DMS153 (cell line): ENCODE results near the gene TRIM9.

Source experiments
- DNase-seq: peaks from one replicate; lab custom pipeline; 2025; lab: John Stamatoyannopoulos, UW

The TRIM9 gene

GRCh38 chr14:51093371-51094281, 1.3 kb downstream of the TRIM9 start:
- peak; percentile 78 for DNase-seq

DNA sequence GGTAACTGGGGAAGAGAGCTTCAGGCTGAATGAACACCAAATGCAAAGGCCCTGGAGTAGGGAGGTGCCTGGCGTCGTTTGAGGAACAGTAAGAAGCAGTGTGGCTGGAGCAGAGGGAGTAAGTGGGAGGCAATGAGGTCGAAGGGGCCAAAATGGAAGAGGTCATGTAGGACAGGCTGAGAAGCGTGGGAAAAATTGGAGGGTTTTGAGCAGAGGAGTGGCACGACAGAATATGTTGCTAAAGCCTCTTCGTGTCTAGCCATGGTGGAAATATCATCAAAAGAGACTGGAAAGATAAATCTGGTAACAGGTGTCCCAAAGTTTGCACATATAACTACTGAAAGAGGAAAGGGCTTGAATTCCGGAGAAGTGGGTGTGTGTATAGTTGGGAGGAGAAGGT, 1.9 kb downstream of the TRIM9 start:
- DNase-seq: no peak

- no peak for DNase-seq
Measured at GRCh38 chr14:51089278-51089677, 5.6 kb downstream of the TRIM9 start.

DNA sequence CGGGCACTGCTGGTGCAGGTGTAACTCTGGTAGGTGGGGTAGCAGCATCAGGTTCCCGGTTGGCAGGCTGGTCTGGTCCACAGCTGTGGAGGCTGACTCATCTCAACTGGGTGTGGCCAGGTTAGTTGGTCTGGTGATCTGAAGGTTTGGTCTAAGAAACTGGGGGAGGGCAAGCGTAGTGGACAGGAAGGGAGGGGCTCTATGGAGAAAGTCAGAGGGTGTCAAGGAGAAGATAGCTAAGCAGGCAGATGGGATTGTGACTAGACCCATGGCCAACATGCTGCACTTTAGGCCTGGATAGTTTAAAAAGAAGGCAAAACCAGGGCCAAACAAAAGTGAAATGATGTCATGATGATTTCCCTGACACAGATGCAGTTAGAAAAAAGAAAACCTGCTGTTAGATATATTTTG, 7.9 kb downstream of the TRIM9 start:
- DNase-seq: peak; percentile 9

DNA sequence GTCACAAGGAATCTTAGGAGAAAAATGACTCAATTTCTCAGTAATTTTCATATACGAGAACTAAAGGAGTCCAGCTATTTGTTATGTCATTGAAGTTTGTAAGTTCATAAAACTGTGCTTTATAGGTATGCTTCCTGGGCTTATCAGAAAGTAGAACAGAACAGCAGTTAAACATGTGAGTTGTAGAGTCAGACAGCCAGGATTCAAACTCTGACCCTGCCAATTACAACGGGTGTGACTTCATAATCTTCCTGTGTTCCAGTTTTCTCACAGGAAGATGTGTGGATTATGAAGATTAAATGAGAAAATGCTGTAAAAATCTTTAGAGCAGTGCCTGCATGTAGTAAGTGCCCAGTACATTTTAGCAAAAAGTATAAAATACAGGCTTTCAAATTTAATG, 8.9 kb downstream of the TRIM9 start:
- DNase-seq: no peak

DNA sequence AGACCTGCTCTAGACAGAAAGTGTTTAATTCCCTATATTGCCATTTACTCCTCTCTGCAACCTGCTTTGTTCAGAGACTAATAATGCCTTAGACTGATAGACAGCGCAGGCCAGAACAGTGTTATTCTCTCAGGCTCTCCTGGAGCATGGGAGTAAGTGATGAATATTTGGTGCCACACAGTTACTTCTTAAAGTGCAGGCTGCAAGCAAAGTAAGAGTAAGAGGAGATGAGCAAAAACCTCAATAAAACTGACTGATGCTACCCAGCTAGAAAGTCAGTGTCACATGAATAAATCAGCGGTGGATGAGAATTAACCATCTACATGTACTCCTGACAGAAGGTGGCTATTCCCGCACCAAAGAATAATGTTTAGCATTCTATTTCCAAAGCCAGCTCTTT, 9.9 kb downstream of the TRIM9 start:
- DNase-seq: no peak

DNA sequence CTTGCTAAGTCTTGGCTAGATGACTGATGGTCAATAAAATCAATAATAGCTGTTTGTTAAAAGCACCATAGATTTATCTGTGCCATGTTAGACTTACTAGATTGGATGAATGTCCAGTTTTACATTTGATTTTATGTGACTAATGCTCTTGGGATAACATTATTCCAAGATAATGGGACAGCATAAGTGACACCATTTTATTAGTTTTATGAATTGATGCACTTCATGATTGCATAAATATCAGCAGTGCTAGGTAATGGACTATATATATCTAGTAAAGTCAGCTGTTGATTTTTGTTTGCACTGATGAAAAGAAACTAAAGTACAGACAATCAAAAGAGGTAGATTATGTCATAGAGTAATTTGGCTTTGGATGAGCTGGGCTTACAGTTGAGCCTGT, 10.4 kb downstream of the TRIM9 start:
- DNase-seq: no peak

DNA sequence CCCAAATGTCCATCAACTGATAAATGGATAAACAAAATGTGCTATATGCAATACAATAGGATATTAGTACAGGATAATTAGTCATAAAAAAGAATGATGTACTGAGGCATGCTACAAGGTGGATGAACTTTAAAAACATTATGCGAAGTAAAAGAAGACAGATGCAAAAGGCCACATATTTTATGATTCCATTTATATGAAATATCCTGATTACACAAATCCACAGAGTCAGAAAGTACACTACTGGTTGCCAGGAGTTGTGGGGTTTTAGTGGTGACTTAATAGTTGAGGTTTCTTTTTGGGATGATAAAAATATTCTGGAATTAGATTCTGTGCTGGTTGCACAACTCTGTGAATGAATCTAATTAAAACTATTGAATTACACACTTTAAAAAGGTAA, 12.6 kb downstream of the TRIM9 start:
- DNase-seq: no peak

DNA sequence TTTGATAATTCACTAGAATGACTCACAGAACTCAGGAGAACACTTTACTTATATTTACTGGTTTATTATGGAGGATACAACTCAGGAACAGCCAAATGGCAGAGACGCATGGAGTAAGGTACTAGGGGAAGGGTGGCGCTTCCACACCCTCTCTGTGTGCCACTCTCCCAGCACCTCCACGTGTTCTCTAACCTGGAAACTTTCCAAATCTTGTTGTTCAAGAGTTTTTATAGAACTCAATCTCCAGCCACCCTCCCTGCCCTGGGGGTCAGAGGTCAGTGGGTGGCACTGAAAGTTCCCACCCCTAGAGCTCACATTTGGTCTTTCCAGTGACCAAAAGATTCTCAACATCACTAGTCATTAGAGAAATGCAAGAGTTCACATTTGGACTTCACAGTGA, 13.2 kb downstream of the TRIM9 start:
- no peak for DNase-seq

DNA sequence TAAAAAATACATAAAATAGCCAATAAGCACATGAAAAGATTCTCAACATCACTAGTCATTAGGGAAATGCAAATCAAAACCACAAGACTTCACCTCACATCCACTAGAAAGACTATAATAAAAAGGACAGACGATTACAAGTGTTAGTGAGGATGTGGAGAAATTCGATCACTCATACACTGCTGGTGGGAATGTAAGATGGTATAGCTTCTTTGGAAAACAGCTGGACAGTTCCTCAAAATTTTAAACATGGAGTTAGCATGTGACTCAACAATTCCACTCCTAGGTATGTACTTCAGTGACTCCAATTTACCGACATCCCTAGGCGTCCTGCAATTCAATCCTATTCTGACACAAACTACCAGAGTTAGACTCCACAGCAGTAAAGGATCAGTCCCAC, 13.7 kb downstream of the TRIM9 start:
- no peak for DNase-seq

DNA sequence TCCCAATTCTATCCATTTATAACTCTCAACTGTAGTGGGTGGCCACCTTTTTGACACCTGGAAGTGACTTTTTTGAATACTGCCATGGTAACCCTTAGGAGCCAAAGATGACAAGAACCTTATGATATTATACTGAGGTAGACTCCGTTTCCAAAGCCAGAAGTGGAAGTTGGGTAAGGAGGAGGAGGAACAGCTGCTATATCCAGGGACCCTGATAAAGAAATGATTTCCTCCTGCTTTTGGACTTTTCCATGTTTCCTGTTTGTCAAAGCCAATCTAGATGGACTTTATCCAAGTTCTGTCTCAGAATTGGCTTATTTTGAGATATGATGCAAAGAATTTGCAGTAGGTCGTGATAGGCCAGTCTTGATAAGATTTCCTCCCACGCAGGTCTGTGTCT, 14.3 kb downstream of the TRIM9 start:
- no peak for DNase-seq

DNA sequence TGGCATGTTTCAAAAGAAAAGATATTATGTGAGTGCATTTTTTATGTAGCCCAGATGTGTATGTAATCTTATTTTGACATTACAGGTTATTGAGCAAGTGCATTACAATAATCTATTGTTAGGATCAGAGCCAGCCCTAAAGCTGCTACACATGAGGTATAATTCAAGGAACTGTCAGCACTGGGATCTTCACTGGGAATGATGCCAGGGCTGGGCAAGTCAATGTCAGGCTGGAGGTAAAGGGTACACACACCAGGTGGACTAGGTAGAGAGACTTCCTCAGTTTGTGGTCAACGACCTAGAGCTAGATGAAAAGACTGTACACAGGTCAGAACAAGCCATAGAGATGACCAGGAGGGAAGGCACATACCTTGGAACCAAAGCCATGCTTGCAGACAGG, 15.4 kb downstream of the TRIM9 start:
- DNase-seq: peak; percentile 25

DNA sequence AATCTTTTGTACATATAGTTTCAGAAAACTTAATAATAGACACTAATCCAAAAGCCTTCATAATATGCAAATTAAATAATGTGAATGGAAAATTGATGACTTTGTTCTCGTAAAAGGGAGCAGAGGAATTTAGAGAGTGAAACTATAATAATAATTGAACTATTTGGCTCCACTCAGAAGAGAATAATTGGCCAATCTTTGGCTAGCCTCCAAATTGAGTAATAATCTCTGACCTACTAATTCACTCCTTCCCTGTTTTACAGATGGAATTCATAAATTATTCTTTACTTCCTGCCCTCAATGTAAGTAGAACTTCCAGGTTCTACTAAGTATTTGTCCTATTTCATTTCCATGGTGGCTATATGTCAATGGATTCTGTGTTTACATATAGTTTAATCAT, 15.8 kb downstream of the TRIM9 start:
- no peak for DNase-seq

- DNase-seq: no peak
Measured at GRCh38 chr14:51074701-51075385, 20.1 kb downstream of the TRIM9 start.

DNA sequence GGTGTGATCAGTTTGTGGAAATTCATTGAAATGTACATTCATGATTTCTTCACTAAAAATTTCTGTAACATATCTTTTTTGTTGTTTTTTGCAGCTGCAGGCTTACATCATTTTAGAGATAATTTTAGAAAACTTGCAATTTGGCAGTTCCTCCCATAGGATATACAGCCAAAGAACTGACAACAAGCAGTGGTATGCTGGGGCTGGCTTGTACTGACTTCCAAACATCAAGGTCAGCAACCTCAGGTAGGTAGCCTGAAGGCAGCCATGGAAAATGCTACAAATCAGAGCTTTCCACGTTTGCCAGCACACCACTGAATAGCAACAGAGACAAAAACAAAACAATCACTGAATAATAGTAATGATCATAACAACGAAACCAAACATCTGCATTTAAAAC, 21.2 kb downstream of the TRIM9 start:
- DNase-seq: no peak

- no peak for DNase-seq
Measured at GRCh38 chr14:51072976-51073375, 21.9 kb downstream of the TRIM9 start.

- DNase-seq: no peak
Measured at GRCh38 chr14:51071857-51072256, 23.0 kb downstream of the TRIM9 start.

- no peak for DNase-seq
Measured at GRCh38 chr14:51070726-51071125, 24.2 kb downstream of the TRIM9 start.

DNA sequence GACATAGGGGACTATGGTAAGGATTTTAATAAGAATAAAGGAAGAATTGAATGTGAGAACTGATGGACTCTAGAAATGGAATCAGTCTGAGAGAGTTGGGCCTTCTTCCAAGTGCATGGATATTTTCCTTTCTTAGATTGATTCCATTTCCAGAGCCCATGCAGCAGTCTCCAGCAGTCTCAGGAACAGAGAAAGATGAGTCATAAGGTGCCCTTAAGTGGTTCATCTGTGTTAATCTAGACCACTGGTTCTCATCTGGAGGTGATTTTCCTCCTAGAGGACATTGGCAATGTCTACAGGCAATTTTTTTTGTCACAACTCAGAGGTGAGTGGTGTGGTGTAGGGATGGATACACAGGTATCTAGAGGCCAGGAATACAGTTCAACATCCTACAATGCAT, 25.9 kb downstream of the TRIM9 start:
- no peak for DNase-seq

DNA sequence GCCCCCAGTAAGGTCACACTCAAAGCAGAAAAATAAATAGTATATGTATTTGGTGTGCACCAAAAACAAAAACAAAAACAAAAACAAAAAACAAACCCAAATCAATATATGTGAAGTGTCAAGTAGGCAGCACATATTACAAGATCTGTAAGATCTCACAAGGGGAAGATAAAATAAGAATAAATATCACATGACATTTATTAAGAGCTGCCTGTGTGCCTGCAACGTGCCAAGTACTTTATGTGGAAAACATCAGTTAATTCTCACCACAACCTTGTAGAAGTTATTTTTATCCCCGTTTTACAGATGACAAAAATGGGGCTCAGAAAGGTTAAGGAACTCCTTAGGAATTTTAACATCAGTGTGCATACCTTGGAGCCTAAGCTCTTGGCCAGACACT, 26.6 kb downstream of the TRIM9 start:
- no peak for DNase-seq

DNA sequence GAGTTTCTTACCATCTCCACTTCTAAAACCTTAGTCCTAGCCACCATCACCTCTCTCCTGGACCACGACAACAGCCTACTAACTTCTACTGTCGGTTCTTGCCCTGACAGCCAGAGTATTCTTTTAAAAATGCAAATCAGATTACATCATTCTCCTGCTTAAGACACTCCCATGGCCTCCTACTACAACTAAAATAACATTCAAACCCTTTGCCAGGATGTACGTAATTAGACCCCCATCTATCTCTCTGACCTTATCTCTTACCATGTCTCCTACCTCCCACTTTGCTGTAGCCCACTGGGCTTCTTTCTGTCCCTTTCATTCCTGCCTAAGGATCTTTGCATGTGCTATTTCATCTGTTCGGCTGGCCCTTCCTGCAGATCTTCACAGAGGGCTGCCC, 27.6 kb downstream of the TRIM9 start:
- no peak for DNase-seq

DNA sequence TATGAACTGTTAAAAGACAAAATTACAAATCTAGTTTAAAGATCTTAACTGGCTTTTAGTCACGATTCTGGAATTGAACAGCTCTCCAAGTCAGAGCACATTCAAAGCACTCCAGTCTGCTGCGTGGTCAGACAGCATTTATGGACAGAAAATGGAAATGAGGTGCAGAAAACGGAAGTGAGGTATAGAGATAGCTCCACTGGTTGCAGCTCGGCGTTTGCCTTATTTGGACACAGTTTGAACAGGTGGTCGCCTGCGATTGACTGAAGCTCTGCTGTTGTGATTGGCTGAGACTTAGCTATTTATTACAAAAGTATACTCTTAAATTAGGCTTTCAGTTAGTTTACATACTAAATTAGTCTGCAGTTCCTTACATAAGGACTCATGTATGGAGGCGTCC, 28.3 kb downstream of the TRIM9 start:
- no peak for DNase-seq

- DNase-seq: no peak
Measured at GRCh38 chr14:51059032-51059431, 35.9 kb downstream of the TRIM9 start.

GRCh38 chr14:51058382-51058781, 36.5 kb downstream of the TRIM9 start:
- no peak for DNase-seq
